ENCODE results near the gene GBP4.
A peak's percentile ranks its signal among the peaks of the same experiment; 100 is the strongest.
"Not testable (repeated sequence)": the region's sequence is repeated elsewhere in the genome, so short reads cannot be mapped to it uniquely, and the experiment has no call there.

GBP4 gene

GRCh38 chr1:89198491-89199072 lies at the start of gene GBP4:
Gene GBP4, minus strand, starts transcription at chr1:89198942. Its CDS starts 108 bp downstream, at chr1:89198834.
- no peak for TF ChIP-seq CTCF (IDR thresholded peaks at IDR 0.05; ENCODE audit: low read length, missing control alignments)
- DNase-seq (ENCODE audit: low read depth) = peak; percentile 64
- peak within 1 kb of the TSS; percentile 69 for H3K4me3 ChIP-seq (replicated peaks; ENCODE audit: low read depth, low read length)

GRCh38 chr1:89243046-89243445 lies 44.3 kb upstream of the GBP4 start:
- no peak for TF ChIP-seq CTCF (IDR thresholded peaks at IDR 0.05; ENCODE audit: low read length, missing control alignments)
- H3K4me3 ChIP-seq (replicated peaks; ENCODE audit: low read depth, low read length) = no peak overlapping the region
- DNase-seq (ENCODE audit: low read depth) = no peak

- TF ChIP-seq CTCF (IDR thresholded peaks at IDR 0.05; ENCODE audit: low read length, missing control alignments) = no peak
- no peak overlapping the region for H3K4me3 ChIP-seq (replicated peaks; ENCODE audit: low read depth, low read length)
- DNase-seq (ENCODE audit: low read depth) = no peak
These were observed 22.6 kb upstream of the GBP4 start for GRCh38 chr1:89221341-89221740.

GRCh38 chr1:89219851-89220250 lies 21.1 kb upstream of the GBP4 start:
- DNase-seq (ENCODE audit: low read depth); H3K4me3 ChIP-seq (replicated peaks; ENCODE audit: low read depth, low read length): not testable (repeated sequence)

GRCh38 chr1:89218941-89219340 lies 20.2 kb upstream of the GBP4 start:
- not testable (repeated sequence) for H3K4me3 ChIP-seq (replicated peaks; ENCODE audit: low read depth, low read length)

GRCh38 chr1:89213347-89213746 lies 14.6 kb upstream of the GBP4 start:
- no peak for TF ChIP-seq CTCF (IDR thresholded peaks at IDR 0.05; ENCODE audit: low read length, missing control alignments)
- no peak overlapping the region for H3K4me3 ChIP-seq (replicated peaks; ENCODE audit: low read depth, low read length)
- no peak for DNase-seq (ENCODE audit: low read depth)

More at GRCh38 chr1:89218941-89219340, 20.2 kb upstream of the GBP4 start:
- DNase-seq (ENCODE audit: low read depth) = not testable (repeated sequence)

GRCh38 chr1:89211035-89211634 lies 12.4 kb upstream of the GBP4 start:
- H3K4me3 ChIP-seq (replicated peaks; ENCODE audit: low read depth, low read length) = no peak overlapping the region
- no peak for TF ChIP-seq CTCF (IDR thresholded peaks at IDR 0.05; ENCODE audit: low read length, missing control alignments)
- DNase-seq (ENCODE audit: low read depth) = no peak

- H3K4me3 ChIP-seq (replicated peaks; ENCODE audit: low read depth, low read length) = no peak overlapping the region
- no peak for TF ChIP-seq CTCF (IDR thresholded peaks at IDR 0.05; ENCODE audit: low read length, missing control alignments)
- DNase-seq (ENCODE audit: low read depth) = no peak
These were observed 7.6 kb upstream of the GBP4 start for GRCh38 chr1:89206373-89206772.
